ENCODE results near the gene ALMS1.

- TF ChIP-seq, protein P1, sequence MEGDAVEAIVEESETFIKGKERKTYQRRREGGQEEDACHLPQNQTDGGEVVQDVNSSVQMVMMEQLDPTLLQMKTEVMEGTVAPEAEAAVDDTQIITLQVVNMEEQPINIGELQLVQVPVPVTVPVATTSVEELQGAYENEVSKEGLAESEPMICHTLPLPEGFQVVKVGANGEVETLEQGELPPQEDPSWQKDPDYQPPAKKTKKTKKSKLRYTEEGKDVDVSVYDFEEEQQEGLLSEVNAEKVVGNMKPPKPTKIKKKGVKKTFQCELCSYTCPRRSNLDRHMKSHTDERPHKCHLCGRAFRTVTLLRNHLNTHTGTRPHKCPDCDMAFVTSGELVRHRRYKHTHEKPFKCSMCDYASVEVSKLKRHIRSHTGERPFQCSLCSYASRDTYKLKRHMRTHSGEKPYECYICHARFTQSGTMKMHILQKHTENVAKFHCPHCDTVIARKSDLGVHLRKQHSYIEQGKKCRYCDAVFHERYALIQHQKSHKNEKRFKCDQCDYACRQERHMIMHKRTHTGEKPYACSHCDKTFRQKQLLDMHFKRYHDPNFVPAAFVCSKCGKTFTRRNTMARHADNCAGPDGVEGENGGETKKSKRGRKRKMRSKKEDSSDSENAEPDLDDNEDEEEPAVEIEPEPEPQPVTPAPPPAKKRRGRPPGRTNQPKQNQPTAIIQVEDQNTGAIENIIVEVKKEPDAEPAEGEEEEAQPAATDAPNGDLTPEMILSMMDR (conservative IDR thresholded peaks at IDR 0.05 in 1 of 2, IDR thresholded peaks at IDR 0.05 in 1 of 2; ENCODE audit: extremely low read depth in 1 of 2, insufficient read depth in 1 of 2, low read depth in 1 of 2, low read length in 2 of 2): no peak
- no peak for TF ChIP-seq EZH2 (IDR thresholded peaks at IDR 0.05; ENCODE audit: borderline replicate concordance, low read length)
Measured at GRCh38 chr2:73582364-73582763, 196.7 kb downstream of the ALMS1 start.
